Transverse colon (tissue), 4 donors: Measurements from ENCODE around the gene RAPGEF1. TPM values are rescaled to one million over a fixed set of nuclear protein-coding genes. Genes with fewer than 3 reads are reported as not detected.

Source experiments
- DNase-seq: peaks from one replicate; pipeline ENCODE4 v3.0.0-alpha.2; 2019
- H3K27ac ChIP-seq, 4 donors: fragments of 200-600 bp; sonication (generic); 2 replicates each; pipeline ENCODE4 v1.5.1; 2016 to 2018; ENCODE audit warnings: inconsistent platforms in 4 of 4
- H3K27me3 ChIP-seq: fragments of 200-600 bp; sonication (generic); 2 replicates; pipeline ENCODE4 v1.5.1; 2017; ENCODE audit warnings: inconsistent platforms
- H3K36me3 ChIP-seq, 4 donors: fragments of 200-600 bp; sonication (generic); 2 replicates each; pipeline ENCODE4 v1.5.1; 2017 to 2019; ENCODE audit warnings: inconsistent platforms in 4 of 4
- H3K4me1 ChIP-seq, 4 donors: fragments of 200-600 bp; sonication (generic); 2 replicates each; pipeline ENCODE4 v1.5.1; 2017 to 2020; ENCODE audit warnings: inconsistent platforms in 4 of 4
- H3K4me3 ChIP-seq, 4 donors: fragments of 200-600 bp; sonication (generic); 1 replicate in 1 of 4; 2 replicates in 3 of 4; pipeline versions ENCODE4 v1.5.1 to v1.6.1; 2017 to 2019; ENCODE audit warnings: inconsistent platforms in 4 of 4
- H3K9me3 ChIP-seq, 2 donors: fragments of 200-600 bp; sonication (generic); 2 replicates each; pipeline ENCODE4 v1.5.1; 2017 to 2019; ENCODE audit warnings: inconsistent platforms in 2 of 2
- CTCF ChIP-seq, 5 experiments: fragments of 200-600 bp in 3 of 5; fragments of 450-650 bp in 2 of 5; sonication (generic) in 3 of 5; IDR thresholded peaks; 1 replicate in 2 of 5; 2 replicates in 3 of 5; pipeline ENCODE4 v1.5.1; 2016 to 2017; ENCODE audit warnings: antibody characterized with exemption in 5 of 5, inconsistent platforms in 3 of 5, mild to moderate bottlenecking in 2 of 5, moderate library complexity in 1 of 5
- EP300 ChIP-seq: sonication (generic); formaldehyde crosslinking; IDR thresholded peaks from one replicate; pipeline ENCODE4 v1.6.1; 2017; ENCODE audit warnings: antibody characterized with exemption, low read depth
- POLR2A ChIP-seq: fragments of 450-650 bp; IDR thresholded peaks from one replicate; pipeline ENCODE4 v1.6.1; 2016; ENCODE audit warnings: antibody characterized with exemption, mild to moderate bottlenecking, moderate library complexity
- POLR2AphosphoS5 ChIP-seq, 3 donors: sonication (generic); formaldehyde crosslinking; IDR thresholded peaks; one replicate each; pipeline ENCODE4 v1.6.1; 2016; ENCODE audit warnings: antibody characterized with exemption in 3 of 3
- WGBS, 2 donors: methylation state at CpG; one replicate each; pipeline ENCODE4 v1.1.5; 2018; ENCODE audit warnings: low coverage in 1 of 2; 5-methylcytosine and 5-hydroxymethylcytosine counted together
- in situ Hi-C, 4 donors: fragments of 200-750 bp; cut with MboI; loops; one replicate each; pipeline versions ENCODE4 v1.15.0 to v1.15.1; 2017; ENCODE audit warnings: low sequenced_read_pairs in 3 of 4, low pct_ligation_motif_present in 1 of 4, low pct_unique_long_range_greater_than_20kb in 1 of 4
- intact Hi-C: fragments of 100-400 bp; cut with DNase I; formaldehyde crosslinking; loops from one replicate; pipeline ENCODE4 v1.15.1; 2023; ENCODE audit warnings: low total_unique reads
- total RNA-seq, 4 donors: library from RNA; depleted of rRNA; stranded (reverse); fragments of >200 nt; gene quantifications; one replicate each; pipeline ENCODE4 v1.1.0, GENCODE V29; 2016

The RAPGEF1 gene
- total RNA-seq, 4 donors from 2014 or later: 49.8 to 86.0 (median 55.1) TPM

- DNase-seq: no peak
- no peaks in the 10 kb centered on the region for H3K36me3 ChIP-seq
- H3K4me1 ChIP-seq: peaks cover 0 to 36% (median 2%) of the 10 kb centered on the region in 4 donors
- in situ Hi-C loops (no loop called here), intact Hi-C loops (no loop called here)
- TF ChIP-seq CTCF (IDR thresholded peaks at IDR 0.05) (no peak), POLR2A (no peak), POLR2AphosphoS5 (IDR thresholded peaks at IDR 0.05) (no peak), EP300 (no peak)
- no peaks in the 10 kb centered on the region for H3K27me3 ChIP-seq
- no peak overlapping the region for H3K27ac ChIP-seq
- H3K9me3 ChIP-seq: no peaks in the 10 kb centered on the region
- WGBS, 2 donors: 91 to 93% methylated on average over 7 to 13 of the region's 13 CpGs
- no peak overlapping the region for H3K4me3 ChIP-seq
Measured at GRCh38 chr9:131721076-131721475, 18.8 kb downstream of the RAPGEF1 start.

- intact Hi-C loops: no loop called here
- TF ChIP-seq EP300 (no peak), POLR2AphosphoS5 (IDR thresholded peaks at IDR 0.05) (peak in 1 of 3 donors; percentile 18)
- peaks cover 0 to 39% (median 2%) of the 10 kb centered on the region in 4 donors for H3K4me1 ChIP-seq
- WGBS, 2 donors: 79% methylated on average over 6 of the region's 6 CpGs; no CpG with 5 or more reads in 1 of the 2 donors
- peak; percentile 66 for DNase-seq
- H3K27ac ChIP-seq: peak overlapping the region in 3 of 4 donors; percentile 34 to 63 (median 45)
- H3K9me3 ChIP-seq: no peaks in the 10 kb centered on the region
- no peak overlapping the region for H3K4me3 ChIP-seq
- in situ Hi-C loops: no loop called here
- H3K36me3 ChIP-seq: no peaks in the 10 kb centered on the region
- no peaks in the 10 kb centered on the region for H3K27me3 ChIP-seq
Measured at GRCh38 chr9:131720330-131720729, 19.5 kb downstream of the RAPGEF1 start.

- intact Hi-C loops (no loop called here), in situ Hi-C loops (no loop called here)
- Histone ChIP-seq H3K4me1 (peaks cover 0 to 42% (median 2%) of the 10 kb centered on the region in 4 donors), H3K4me3 (no peak overlapping the region), H3K9me3 (no peaks in the 10 kb centered on the region), H3K36me3 (no peaks in the 10 kb centered on the region), H3K27ac (peak overlapping the region; percentile 34 to 63 (median 40)), H3K27me3 (no peaks in the 10 kb centered on the region)
- WGBS, 2 donors: 60 to 75% methylated on average over 6 to 7 of the region's 7 CpGs
- TF ChIP-seq POLR2A: no peak
- no peak for TF ChIP-seq CTCF (IDR thresholded peaks at IDR 0.05)
- TF ChIP-seq EP300: no peak
- no peak for TF ChIP-seq POLR2AphosphoS5 (IDR thresholded peaks at IDR 0.05)
- DNase-seq: no peak
Measured at GRCh38 chr9:131719262-131719908, 20.5 kb downstream of the RAPGEF1 start.

GRCh38 chr9:131717719-131718460 is 22.0 kb downstream of the RAPGEF1 start:
- WGBS, 2 donors: 84 to 94% methylated on average over 6 to 14 of the region's 14 CpGs
- intact Hi-C loops (no loop called here), in situ Hi-C loops (no loop called here)
- TF ChIP-seq CTCF (IDR thresholded peaks at IDR 0.05) (no peak), POLR2A (no peak), EP300 (no peak), POLR2AphosphoS5 (IDR thresholded peaks at IDR 0.05) (no peak)
- H3K27ac ChIP-seq: no peak overlapping the region
- H3K4me1 ChIP-seq: peaks cover 0 to 46% (median 2%) of the 10 kb centered on the region in 4 donors
- no peak overlapping the region for H3K4me3 ChIP-seq
- H3K27me3 ChIP-seq: no peaks in the 10 kb centered on the region
- DNase-seq: no peak
- no peaks in the 10 kb centered on the region for H3K9me3 ChIP-seq
- H3K36me3 ChIP-seq: no peaks in the 10 kb centered on the region
